ENCODE results near the gene BICD2. TPM values are rescaled to one million over a fixed set of nuclear protein-coding genes. Genes with fewer than 3 reads are reported as not detected.

The BICD2 gene
- total RNA-seq, 1 donor from 2014 or later = 37.3 TPM

DNA sequence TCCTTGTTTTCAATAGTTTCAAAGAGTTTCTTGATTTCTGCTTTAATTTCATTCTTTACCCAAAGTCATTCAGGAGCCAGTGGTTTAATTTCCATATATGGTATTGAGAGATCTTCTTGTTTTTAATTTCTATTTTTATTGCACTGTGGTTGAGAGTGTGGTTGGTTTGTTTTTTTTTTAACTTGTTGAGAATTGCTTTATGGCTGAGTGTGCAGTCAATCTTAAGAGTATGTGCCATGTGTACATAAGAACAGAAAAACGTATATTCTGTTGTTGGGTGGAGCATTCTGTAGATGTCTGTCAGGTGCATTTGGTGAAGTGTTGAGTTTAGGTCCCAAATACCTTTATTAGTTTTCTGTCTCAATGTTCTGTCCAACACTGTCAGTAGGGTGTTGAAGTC lies 68.0 kb downstream of the BICD2 start:
- no peak for DNase-seq
- H3K4me3 ChIP-seq = no peak overlapping the region
- no peak overlapping the region for H3K27ac ChIP-seq (replicated peaks)
- no peaks in the 10 kb centered on the region for H3K27me3 ChIP-seq (ENCODE audit: low read depth)
- TF ChIP-seq, protein P1, sequence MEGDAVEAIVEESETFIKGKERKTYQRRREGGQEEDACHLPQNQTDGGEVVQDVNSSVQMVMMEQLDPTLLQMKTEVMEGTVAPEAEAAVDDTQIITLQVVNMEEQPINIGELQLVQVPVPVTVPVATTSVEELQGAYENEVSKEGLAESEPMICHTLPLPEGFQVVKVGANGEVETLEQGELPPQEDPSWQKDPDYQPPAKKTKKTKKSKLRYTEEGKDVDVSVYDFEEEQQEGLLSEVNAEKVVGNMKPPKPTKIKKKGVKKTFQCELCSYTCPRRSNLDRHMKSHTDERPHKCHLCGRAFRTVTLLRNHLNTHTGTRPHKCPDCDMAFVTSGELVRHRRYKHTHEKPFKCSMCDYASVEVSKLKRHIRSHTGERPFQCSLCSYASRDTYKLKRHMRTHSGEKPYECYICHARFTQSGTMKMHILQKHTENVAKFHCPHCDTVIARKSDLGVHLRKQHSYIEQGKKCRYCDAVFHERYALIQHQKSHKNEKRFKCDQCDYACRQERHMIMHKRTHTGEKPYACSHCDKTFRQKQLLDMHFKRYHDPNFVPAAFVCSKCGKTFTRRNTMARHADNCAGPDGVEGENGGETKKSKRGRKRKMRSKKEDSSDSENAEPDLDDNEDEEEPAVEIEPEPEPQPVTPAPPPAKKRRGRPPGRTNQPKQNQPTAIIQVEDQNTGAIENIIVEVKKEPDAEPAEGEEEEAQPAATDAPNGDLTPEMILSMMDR (IDR thresholded peaks at IDR 0.05; ENCODE audit: borderline replicate concordance) = no peak
- peaks cover 40% of the 10 kb centered on the region for H3K9me3 ChIP-seq (replicated peaks)
- H3K36me3 ChIP-seq = no peaks in the 10 kb centered on the region
- no peaks in the 10 kb centered on the region for H3K4me1 ChIP-seq
- intact Hi-C loops (cut with micrococcal nuclease) = no loop called here

GRCh38 chr9:92686954-92687353 lies 77.7 kb downstream of the BICD2 start:
- Histone ChIP-seq H3K27ac (replicated peaks) (no peak overlapping the region), H3K9me3 (replicated peaks) (peaks cover 27% of the 10 kb centered on the region), H3K36me3 (no peaks in the 10 kb centered on the region), H3K4me1 (no peaks in the 10 kb centered on the region), H3K27me3 (ENCODE audit: low read depth) (no peaks in the 10 kb centered on the region), H3K4me3 (no peak overlapping the region)
- TF ChIP-seq, protein P1 (IDR thresholded peaks at IDR 0.05; ENCODE audit: borderline replicate concordance) = no peak
- DNase-seq = no peak
- intact Hi-C loops (cut with micrococcal nuclease) = no loop called here

DNA sequence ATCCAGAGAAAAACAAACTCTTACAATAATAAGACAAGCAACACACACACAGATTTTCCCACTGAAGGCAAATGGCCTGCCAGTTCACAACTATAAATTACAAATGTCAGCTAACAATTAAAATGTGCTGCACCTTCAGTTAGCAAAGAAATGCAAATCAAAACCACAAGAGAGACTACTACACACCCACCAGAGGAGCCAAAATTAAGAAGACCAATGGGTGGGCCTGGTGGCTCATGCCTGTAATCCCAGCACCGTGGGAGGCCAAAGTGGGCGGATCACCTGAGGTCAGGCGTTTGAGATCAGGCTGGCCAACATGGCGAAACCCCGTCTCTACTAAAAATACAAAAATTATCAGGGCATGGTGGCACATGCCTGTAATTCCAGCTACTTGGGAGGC lies 79.6 kb downstream of the BICD2 start:
- intact Hi-C loops (cut with micrococcal nuclease) = no loop called here
- no peak for DNase-seq
- H3K4me3 ChIP-seq = no peak overlapping the region

GRCh38 chr9:92682269-92682668 lies 82.4 kb downstream of the BICD2 start:
- Histone ChIP-seq H3K9me3 (replicated peaks) (no peaks in the 10 kb centered on the region), H3K27ac (replicated peaks) (no peak overlapping the region), H3K4me3 (no peak overlapping the region), H3K4me1 (no peaks in the 10 kb centered on the region), H3K27me3 (ENCODE audit: low read depth) (no peaks in the 10 kb centered on the region), H3K36me3 (no peaks in the 10 kb centered on the region)
- TF ChIP-seq, protein P1 (IDR thresholded peaks at IDR 0.05; ENCODE audit: borderline replicate concordance) = no peak
- DNase-seq = no peak
- intact Hi-C loops (cut with micrococcal nuclease) = no loop called here

More for the DNA sequence above, 79.6 kb downstream of the BICD2 start:
- Histone ChIP-seq H3K27me3 (ENCODE audit: low read depth) (no peaks in the 10 kb centered on the region), H3K9me3 (replicated peaks) (peaks cover 8% of the 10 kb centered on the region), H3K36me3 (no peaks in the 10 kb centered on the region), H3K4me1 (no peaks in the 10 kb centered on the region), H3K27ac (replicated peaks) (no peak overlapping the region)
- TF ChIP-seq, protein P1 (IDR thresholded peaks at IDR 0.05; ENCODE audit: borderline replicate concordance) = no peak

GRCh38 chr9:92680166-92681119 lies 84.2 kb downstream of the BICD2 start:
- no peak overlapping the region for H3K4me3 ChIP-seq

More at GRCh38 chr9:92680166-92681119, 84.2 kb downstream of the BICD2 start:
- no peaks in the 10 kb centered on the region for H3K4me1 ChIP-seq
- DNase-seq = no peak
- no peaks in the 10 kb centered on the region for H3K36me3 ChIP-seq
- H3K9me3 ChIP-seq (replicated peaks) = no peaks in the 10 kb centered on the region
- TF ChIP-seq, protein P1 (IDR thresholded peaks at IDR 0.05; ENCODE audit: borderline replicate concordance) = no peak
- H3K27ac ChIP-seq (replicated peaks) = no peak overlapping the region
- H3K27me3 ChIP-seq (ENCODE audit: low read depth) = no peaks in the 10 kb centered on the region
- intact Hi-C loops (cut with micrococcal nuclease) = no loop called here

Data from left ventricle myocardium inferior (tissue), 1 donor.